Activated T-helper 9 cell treated with anti-CD3 and anti-CD28 coated beads, Interleukin-2, amount 50 U/mL, for 16 hours (primary cell): ENCODE data around the gene PCDH1.

Source experiments
- DNase-seq: peaks from one replicate; pipeline ENCODE4 v3.0.0-alpha.2; 2020; ENCODE audit warnings: low read depth

PCDH1 gene

DNA sequence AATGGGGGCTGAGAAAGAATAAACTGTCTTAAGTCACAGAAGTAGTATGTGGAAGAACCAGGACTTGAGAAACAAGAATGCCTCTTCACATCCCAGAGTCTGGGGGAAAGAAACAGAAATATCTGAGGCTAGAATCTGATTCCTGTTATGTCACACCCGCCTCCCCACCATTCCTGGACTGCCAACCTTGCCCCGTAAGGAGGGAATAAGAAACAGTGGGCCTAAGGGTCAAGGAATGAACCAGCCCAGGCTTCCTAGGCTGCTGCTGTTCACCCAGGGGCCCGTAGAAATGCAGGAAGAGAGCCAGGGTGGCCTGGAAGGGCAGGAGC lies 4.3 kb downstream of the PCDH1 start:
- DNase-seq = no peak

DNA sequence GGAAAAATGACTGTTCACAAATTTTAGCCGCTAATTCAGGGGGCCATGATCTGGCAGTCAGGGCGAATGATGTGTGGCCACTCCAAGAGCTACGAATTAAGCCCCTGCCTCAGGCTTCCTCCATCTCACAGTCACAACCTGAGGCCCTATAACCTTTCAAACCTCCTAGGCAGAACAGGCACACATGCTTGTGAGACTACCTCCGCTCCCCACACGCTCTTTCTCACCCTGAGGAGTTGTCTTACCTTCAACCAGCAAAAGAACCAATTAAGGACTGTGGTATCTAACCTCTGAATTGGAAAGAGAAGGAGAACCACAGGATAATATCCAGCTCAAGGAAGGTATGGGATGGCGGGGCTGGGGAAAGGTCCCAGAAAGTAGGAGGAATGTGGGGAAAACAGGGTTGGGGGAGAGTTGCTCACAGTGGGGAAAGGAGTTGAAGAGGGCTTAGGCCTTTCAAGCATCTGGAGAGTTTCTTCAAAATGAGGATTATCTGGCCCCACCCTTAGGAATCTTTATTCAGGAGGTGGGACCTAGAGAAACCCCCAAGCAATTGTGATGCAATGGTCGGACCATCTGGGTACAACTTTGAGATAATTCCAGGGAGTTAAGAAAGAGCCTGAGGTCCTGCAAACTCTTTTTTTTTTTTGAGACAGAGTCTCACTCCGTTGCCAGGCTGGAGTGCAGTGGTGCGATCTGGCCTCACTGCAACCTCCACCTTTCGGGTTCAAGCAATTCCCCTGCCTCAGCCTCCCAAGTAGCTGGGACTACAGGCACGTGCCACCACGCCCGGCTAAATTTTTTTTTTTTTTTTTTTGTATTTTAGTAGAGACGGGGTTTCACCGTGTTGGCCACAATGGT lies 5.5 kb downstream of the PCDH1 start:
- DNase-seq = no peak

DNA sequence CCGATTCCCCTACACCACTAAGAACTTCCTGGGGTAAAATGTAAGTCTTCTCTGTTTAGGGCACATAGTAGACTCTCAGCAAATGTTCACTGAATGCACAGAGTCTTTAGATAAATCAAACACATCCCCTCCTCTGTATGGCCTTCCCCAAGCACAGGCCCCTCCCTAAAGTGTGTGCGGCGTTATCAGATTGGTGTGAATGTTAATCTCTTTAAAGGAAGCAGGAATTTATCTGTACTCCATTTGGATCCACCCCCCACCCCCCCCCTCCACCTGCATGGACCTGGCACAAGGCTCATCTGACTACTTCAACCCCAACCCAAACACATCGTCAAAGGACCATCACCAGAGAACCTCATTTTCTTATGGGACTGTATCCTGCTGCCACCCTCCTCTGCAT lies 6.3 kb downstream of the PCDH1 start:
- DNase-seq = no peak

DNA sequence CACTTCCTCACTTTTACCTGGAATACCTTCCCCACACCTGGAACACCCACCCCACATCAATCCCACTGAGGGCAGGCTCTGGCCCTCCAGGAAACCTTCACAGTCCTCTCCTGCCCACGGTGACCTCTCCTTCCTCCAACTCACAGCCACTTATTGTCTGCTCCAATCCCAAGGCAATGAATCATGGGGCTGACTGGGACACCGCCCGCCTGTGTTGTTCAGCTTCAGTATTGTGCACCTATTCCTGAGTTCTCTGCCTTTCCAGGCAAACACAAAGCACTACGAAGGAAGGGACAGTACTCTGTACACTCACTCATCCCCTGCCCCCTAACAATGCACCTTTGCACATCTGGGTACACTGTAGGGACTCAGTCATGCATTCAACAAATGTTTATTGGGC lies 7.3 kb downstream of the PCDH1 start:
- DNase-seq = no peak

GRCh38 chr5:141870228-141870627 lies 8.0 kb downstream of the PCDH1 start:
- DNase-seq = no peak

GRCh38 chr5:141869514-141869913 lies 8.7 kb downstream of the PCDH1 start:
- no peak for DNase-seq

- no peak for DNase-seq
These were observed 9.2 kb downstream of the PCDH1 start for GRCh38 chr5:141869040-141869439.

DNA sequence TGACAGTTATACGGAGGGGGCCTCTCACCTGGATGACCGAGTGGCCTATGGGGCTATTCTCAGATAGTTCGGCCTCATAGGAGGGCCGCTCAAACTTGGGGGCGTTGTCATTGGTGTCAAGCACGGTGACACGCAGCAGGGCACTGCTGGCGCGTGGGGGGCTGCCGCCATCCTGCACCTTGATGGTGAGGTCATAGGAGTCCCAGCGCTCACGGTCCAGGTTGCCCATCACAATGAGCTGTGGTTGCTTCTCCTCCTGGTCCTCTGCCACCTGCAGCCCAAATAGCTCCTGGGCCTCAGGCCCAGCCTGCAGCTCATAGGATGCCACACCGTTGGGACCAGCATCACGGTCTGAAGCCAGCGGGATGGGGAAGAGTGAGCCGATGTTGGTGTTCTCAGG lies 9.7 kb downstream of the PCDH1 start:
- no peak for DNase-seq

DNA sequence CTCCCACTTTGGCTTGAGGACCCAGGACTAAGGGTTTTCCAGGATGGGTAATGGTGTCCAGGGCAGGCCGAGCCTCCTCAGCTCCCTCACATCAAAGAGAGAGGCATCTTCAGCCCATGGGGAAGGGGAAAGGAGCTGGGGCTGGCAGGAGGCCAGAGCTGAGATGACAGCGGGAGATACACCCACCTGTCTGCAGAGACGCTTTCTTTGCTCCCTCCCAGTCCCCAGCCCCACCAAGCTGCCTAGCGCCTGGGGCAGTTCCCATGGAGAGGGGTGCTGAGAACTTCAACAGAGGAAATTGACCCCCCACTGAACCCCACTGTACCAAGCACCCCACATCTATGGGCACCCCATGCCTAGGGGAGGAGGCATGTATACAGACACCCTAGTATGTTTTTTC lies 10.6 kb downstream of the PCDH1 start:
- no peak for DNase-seq

DNA sequence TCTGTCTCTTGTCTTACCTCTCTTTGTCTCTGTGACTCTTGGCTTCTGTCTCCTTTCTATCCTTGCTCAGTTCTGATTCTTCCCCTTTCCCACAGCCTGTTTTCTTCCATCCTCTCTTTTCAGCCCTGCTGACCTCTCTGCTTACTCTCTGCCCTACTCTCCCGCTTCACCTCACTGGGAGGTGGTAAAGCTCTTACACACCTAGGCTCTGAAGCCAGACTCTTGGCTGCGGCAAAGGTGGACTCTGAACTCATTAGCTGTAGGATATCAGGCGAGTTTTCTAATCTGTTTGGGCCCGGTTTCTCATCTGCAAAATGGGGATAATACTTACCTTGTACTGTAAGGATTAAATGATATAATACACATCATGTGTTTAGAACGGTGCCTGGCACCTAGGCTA lies 11.1 kb downstream of the PCDH1 start:
- DNase-seq = no peak

DNA sequence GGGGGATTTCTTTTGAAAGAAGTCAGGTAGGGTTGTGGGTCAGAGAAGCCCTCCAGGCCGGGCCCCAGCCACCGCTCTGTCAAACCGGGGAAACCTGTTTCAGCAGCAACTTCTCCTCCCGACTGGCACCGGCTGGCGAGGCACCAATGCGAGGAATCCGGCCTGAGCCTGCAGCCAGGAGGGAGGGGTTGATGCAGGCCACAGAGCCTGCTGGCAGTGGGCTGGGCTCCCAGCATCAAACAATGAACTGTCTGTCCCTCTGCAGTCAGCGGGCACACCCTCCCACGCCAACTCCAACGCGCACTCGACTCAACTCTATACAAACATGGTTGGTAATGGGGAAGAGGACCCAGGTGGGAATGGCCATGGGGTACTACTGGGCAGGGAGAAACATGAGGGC lies 12.1 kb downstream of the PCDH1 start:
- DNase-seq = no peak

- DNase-seq = no peak
These were observed 12.8 kb downstream of the PCDH1 start for GRCh38 chr5:141865406-141865805.

DNA sequence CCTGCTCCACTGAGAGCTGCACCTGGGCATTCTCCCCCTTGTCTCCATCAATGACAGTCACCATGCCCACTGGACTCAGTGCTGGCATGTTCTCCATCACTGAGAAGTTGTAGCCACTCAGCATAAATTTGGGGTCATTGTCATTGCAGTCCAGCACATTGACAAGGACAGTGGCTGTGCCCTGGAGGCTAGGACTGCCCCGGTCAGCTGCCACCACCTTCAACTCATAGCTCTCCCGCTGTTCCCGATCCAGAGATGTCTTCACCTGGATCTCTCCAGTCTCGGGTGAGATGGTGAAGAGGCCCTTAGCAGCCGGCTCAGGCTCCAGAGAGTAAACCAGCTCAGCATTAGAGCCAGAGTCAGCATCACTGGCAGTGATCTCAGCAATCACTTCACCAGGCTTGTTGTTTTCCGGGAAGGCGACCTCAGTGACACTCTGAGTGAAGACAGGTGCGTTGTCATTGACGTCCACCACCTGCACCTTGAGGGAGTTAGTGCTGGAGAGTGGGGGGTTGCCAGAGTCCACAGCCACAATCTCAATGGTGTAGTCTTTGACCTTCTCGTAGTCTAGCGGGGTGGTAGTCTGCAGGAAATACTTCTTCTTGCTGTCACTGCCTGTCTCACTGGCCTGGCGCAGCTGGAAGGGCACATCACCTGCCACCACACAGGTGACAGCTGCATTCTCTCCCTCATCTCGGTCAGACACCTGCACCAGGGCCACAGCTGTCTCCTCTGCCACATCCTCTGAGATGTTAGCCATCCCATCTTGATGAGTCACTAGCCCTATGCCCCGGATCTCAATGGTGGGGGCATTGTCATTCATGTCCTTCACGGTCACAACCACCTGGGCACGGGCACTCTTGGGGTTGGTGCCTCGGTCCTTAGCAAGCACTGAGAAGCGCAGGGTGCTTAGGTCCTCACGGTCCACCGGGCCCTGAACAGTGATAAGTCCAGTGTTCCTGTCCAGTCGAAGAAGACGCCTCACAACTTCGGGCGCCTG lies 13.5 kb downstream of the PCDH1 start:
- DNase-seq = no peak

- no peak for DNase-seq
These were observed 14.5 kb downstream of the PCDH1 start for GRCh38 chr5:141863569-141864178.

GRCh38 chr5:141862936-141863543 lies 15.2 kb downstream of the PCDH1 start:
- no peak for DNase-seq

- DNase-seq = no peak
These were observed 17.0 kb downstream of the PCDH1 start for GRCh38 chr5:141861194-141861593.

GRCh38 chr5:141858079-141858765 lies 20.0 kb downstream of the PCDH1 start:
- no peak for DNase-seq

GRCh38 chr5:141857226-141857625 lies 21.0 kb downstream of the PCDH1 start:
- DNase-seq = no peak

DNA sequence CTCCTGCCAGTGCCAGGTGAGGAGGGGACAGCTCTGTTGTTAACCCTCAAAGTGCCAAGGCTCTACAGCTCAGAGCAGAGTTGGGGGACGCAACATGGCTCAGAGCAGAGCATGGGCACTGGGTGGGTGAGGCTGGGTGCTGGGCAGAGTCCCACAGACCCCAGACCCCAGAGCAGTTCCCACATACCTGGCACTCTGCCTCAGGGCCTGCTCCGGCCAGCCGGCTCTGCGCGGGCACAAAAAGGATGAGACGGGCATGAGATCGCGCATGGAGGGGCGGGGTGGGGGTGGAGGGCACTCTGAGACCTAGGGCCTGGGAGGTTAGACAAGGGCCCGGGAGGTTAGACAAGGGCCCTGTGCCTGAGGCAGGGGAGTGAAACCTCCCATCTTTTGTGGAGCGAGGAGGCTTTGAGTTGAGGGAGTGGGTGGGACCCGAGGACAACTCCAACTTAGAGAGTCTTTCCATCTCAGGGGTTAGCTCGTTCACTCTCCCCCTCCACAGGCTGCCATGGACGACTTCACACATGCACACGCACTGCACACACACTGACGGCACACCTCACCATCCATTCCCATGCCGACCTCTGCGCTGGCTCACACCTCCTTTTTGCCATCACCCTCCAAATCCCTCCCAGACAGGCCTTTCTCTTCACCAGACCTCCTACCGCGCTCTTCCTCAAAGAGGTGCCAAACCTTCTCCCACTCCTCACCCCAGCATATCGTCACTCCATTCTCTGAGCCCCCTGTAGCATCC lies 22.0 kb downstream of the PCDH1 start:
- DNase-seq = no peak

DNA sequence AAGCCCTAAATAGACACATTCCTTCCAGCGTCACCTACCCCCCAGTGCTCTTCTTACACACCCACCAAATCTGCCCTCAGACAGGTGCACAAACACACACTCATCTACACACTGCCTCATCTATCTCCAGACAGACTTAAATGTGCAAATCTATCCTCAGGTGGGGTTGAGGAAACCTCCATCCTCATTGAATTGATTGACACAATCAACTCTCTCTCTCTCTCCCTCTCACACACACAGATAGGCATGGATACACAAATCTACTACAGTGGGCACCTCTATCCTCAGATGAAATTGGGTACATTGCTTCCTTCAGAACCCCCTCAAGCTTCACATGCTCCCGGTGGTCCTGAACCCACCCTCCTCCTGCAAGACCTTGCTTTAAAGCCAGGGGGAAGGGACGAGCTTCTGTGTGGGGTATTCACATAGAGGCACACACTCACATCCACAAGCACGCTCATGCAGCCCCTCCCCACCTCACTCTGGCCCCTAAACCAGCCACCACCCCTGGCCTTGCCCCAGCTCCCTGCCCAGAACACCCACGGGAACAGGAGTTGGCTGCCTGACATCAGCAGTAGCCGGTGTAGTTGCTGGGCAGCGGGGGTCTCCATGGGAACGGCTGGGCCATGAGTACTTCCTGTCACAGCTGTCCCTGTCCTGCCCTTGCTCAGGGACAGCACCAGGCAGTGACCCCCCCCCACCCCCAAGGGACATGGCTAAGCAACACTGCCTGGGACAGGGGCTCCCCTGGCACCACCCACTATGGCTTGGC lies 22.8 kb downstream of the PCDH1 start:
- no peak for DNase-seq
